Stimulated activated CD8-positive, alpha-beta memory T cell treated with anti-CD3 and anti-CD28 coated beads, Interleukin-2, amount 100 ng/mL, for 1 hour (primary cell): ENCODE data around the gene TRAPPC8.
"Not testable (repeated sequence)": the region's sequence is repeated elsewhere in the genome, so short reads cannot be mapped to it uniquely, and the experiment has no call there.

ENCODE experiments used
- DNase-seq, 2 donors: peaks; one replicate each; pipeline ENCODE4 v3.0.0-alpha.2; 2020; ENCODE audit warnings: low read depth in 2 of 2

TRAPPC8 gene

GRCh38 chr18:31863103-31863502 is 79.8 kb downstream of the TRAPPC8 start:
- no peak for DNase-seq

- no peak for DNase-seq
These were observed 82.4 kb downstream of the TRAPPC8 start for GRCh38 chr18:31860488-31860887.

DNA sequence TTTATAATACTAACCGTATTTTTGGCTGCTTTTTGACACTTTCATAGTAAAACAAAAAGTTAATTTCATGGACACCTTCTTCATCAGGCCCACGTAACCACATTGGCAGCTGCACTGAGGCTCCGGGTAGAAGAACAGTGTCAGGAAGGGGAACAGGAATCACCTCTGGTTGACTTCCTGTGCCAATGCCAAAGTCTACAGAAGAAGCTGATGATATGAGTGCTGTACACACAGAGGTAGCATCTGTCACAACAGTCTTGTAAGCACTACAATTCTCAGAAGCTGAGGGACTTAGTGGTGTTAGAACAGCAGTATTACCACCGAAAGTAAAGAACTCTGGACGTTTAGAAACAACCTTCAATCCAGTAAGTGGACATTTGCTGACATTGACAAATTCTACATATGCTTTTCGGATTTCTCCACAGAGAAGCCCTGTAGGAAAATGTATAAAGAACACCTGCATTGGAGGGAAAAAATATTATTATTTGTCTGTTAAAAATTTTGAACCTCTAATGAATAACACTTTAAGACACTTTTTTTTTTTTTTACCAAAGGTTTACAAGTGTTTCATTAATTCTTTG is 85.3 kb downstream of the TRAPPC8 start:
- DNase-seq, result no peak

DNA sequence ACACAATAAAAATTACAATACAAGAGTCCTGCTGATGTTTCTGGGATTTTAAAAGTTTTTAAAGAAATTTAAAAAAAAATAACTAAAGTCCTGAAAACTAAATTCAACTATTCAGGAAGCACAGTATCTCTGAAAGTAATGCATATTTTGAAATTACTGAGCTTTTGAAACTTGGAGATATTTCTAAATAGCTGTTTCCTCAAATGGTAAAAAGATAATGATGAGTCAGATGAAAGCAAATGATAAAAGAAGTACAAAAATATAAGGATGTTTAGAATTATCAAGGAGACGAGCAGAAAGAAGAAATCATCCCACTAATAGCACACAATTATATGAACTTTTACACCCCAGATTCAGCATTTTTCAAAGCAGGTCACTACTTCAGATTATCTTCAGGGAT is 92.1 kb downstream of the TRAPPC8 start:
- DNase-seq, result no peak

- DNase-seq, result no peak
These were observed 102.4 kb downstream of the TRAPPC8 start for GRCh38 chr18:31840499-31840898.

GRCh38 chr18:31837879-31838278 is 105.0 kb downstream of the TRAPPC8 start:
- DNase-seq, result no peak

DNA sequence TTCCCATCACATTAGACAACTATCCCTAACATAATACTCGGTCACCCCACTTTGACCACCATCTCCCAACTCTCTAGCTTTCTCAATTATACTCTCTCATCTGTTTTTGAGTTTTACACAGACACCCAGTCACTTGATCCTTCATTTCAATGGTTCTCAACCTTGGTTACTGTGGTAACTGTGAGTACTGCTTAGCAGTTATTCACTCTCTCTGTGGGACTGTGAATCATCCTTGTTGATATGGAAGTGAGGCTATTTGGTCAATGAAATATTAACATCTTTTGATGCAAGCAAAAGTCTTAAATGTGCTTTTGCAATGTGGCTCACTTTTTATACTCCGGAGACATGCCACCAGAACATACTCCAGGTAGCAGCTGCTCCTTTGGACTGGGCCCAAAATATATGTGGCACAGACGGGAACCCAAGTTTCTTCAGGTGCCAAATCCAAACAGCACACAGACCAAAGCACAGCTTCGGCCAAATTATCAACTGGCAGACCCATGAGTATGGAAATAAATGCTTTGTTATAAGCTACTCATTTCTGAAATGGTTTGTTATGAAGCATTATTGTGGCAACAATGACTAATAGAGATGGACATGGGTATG is 107.3 kb downstream of the TRAPPC8 start:
- no peak for DNase-seq

- DNase-seq, result no peak
These were observed 111.0 kb downstream of the TRAPPC8 start for GRCh38 chr18:31831903-31832302.

DNA sequence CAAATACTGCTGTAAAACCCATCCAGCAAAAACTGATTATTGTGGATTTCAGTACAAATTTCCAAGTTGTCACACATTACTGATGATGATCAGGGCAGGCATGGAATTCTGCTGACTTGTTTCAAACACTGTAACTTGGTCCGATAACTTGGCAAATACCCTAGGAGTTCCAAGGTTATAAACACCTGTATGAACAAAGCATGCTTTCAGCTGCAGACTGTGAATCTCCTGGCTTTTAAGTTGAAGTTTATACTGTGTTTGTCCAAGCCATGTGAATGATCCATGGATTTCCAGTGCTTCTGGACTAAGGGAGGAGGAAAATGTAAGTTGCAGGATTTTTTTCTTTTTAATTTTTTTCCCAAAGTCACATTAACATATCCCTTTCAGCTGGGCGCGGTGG is 112.2 kb downstream of the TRAPPC8 start:
- no peak for DNase-seq

- DNase-seq, result no peak
These were observed 114.3 kb downstream of the TRAPPC8 start for GRCh38 chr18:31828613-31829012.

GRCh38 chr18:31826673-31827325 is 116.1 kb downstream of the TRAPPC8 start:
- DNase-seq, result not testable (repeated sequence)

- DNase-seq, result no peak
These were observed 117.2 kb downstream of the TRAPPC8 start for GRCh38 chr18:31825772-31826171.

DNA sequence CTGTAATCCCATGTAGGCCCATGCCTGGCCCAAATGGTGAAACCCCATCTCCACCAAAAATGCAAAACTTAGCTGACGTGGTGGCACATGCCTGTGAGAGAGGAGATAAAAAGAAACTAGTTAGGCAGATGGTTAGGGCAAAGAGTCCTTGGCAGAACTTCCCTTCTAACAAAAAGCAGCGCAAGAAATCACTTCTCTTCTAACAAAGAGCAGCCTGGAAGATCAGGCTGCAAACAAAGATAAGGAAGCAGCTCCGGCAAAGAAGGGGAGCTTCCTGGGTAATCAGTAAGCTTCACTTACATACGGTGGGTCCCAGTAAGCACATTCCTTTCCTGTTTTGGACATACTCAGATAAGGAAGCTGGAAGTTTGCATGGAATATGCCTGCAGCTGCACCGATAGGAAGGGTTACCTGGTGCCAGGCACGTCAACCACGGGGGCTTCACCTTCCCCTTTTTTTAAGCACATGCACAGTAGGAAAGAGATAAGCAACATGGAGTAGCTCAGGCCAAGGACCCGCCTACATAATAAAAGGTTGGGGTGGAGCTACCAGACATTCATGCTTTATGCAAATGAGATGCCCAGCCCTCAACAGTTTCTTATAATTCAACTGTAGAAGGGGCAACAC is 121.3 kb downstream of the TRAPPC8 start:
- DNase-seq, result no peak

- DNase-seq, result no peak
These were observed 123.1 kb downstream of the TRAPPC8 start for GRCh38 chr18:31819925-31820229.

- no peak for DNase-seq
These were observed 123.6 kb downstream of the TRAPPC8 start for GRCh38 chr18:31819106-31819924.

- no peak for DNase-seq
These were observed 128.8 kb downstream of the TRAPPC8 start for GRCh38 chr18:31814132-31814531.

GRCh38 chr18:31810336-31811130 is 132.4 kb downstream of the TRAPPC8 start:
- DNase-seq, result not testable (repeated sequence)

GRCh38 chr18:31809049-31809448 is 133.9 kb downstream of the TRAPPC8 start:
- DNase-seq, result not testable (repeated sequence)

DNA sequence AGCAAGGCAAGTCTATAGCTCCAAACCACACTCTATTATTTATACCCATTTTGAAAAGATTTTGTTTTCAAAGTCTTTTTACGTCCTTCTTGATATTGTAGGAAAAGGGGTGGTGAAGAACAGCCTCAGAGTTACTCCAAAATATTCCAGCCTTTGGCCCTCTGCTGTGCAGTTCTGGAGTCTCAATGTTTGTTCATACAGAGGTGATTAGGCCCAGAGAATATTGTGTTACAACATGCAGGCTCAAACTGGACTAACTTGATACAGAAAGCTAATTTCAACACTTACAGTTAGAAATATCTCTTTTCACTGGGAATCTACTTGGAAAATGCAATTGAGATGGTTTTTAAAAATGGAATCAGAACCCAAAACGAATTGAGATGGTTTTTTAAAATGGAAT is 141.8 kb downstream of the TRAPPC8 start:
- DNase-seq, result no peak

DNA sequence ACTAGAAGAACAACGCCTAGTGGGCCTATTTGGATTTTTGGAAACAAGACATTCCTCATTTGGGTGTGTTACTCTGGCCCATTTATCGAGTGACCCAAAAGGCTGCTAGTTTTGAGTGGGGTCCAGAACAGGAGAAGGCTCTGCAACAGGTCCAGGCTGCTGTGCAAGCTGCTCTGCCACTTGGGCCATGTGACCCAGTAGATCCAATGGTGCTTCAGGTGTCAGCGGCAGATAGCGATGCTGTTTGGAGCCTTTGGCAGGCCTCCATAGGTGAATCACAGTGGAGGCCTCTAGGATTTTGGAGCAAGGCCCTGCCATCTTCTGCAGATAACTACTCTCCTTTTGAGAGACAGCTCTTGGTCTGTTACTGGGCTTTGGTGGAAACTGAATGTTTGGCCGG is 143.7 kb downstream of the TRAPPC8 start:
- DNase-seq, result not testable (repeated sequence)

GRCh38 chr18:31798399-31798798 is 144.5 kb downstream of the TRAPPC8 start:
- DNase-seq, result no peak
